Endodermal cell (in vitro differentiated cells): Measurements from ENCODE around the gene TMEM170B. TPM values are rescaled to one million over a fixed set of nuclear protein-coding genes. Genes with fewer than 3 reads are reported as not detected.

Experiments
- DNase-seq: peaks from one replicate; pipeline ENCODE4 v3.0.0-alpha.2; 2017
- H3K27ac ChIP-seq: 2 replicates; pipeline ENCODE4 v1.5.1; 2013; ENCODE audit warnings: mild to moderate bottlenecking, low read depth, low read length, moderate library complexity
- H3K27me3 ChIP-seq: 2 replicates; pipeline ENCODE4 v1.6.1; 2013; ENCODE audit warnings: mild to moderate bottlenecking, low read length, moderate library complexity; ENCODE audit not compliant: insufficient read depth, control insufficient read depth, poor library complexity, severe bottlenecking
- H3K36me3 ChIP-seq: 2 replicates; pipeline ENCODE4 v1.7.0; 2013; ENCODE audit warnings: mild to moderate bottlenecking, low read length, moderate library complexity; ENCODE audit not compliant: control insufficient read depth, insufficient read depth
- H3K4me1 ChIP-seq: one replicate; pipeline ENCODE4 v1.7.0; 2013; ENCODE audit warnings: low read length; ENCODE audit not compliant: control insufficient read depth, insufficient read depth
- H3K4me3 ChIP-seq: 2 replicates; pipeline ENCODE4 v1.5.1; 2013; ENCODE audit warnings: mild to moderate bottlenecking, low read length, moderate library complexity
- H3K9ac ChIP-seq: 2 replicates; pipeline ENCODE4 v1.6.1; 2013; ENCODE audit warnings: mild to moderate bottlenecking, low read length, moderate library complexity; ENCODE audit not compliant: poor library complexity, severe bottlenecking; ENCODE audit errors: extremely low read depth
- H3K9me3 ChIP-seq: 2 replicates; pipeline ENCODE4 v1.6.1; 2013; ENCODE audit warnings: mild to moderate bottlenecking, low read length, moderate library complexity; ENCODE audit not compliant: control insufficient read depth
- H3K27ac Mint-ChIP-seq: 2 replicates; pipeline ENCODE4 v1.8.0; 2020; ENCODE audit warnings: mixed read lengths
- H3K27me3 Mint-ChIP-seq: 2 replicates; pipeline ENCODE4 v1.8.0; 2021; ENCODE audit warnings: mild to moderate bottlenecking, mixed read lengths; ENCODE audit not compliant: insufficient read depth
- H3K36me3 Mint-ChIP-seq: 2 replicates; pipeline ENCODE4 v1.8.0; 2020; ENCODE audit warnings: low read depth, mixed read lengths
- H3K4me1 Mint-ChIP-seq: 2 replicates; pipeline ENCODE4 v1.8.0; 2020; ENCODE audit warnings: mixed read lengths
- H3K4me3 Mint-ChIP-seq: 2 replicates; pipeline ENCODE4 v1.8.0; 2020; ENCODE audit warnings: mild to moderate bottlenecking, moderate library complexity, mixed read lengths
- H3K9me3 Mint-ChIP-seq: 2 replicates; pipeline ENCODE4 v1.8.0; 2020; ENCODE audit warnings: mild to moderate bottlenecking, mixed read lengths
- WGBS, 2 experiments: methylation state at CpG; one replicate each; pipeline versions ENCODE4 v1.1.5 to v1.1.7; 2013; ENCODE audit warnings: missing lambda C conversion rate in 2 of 2, mixed read lengths in 1 of 2; ENCODE audit not compliant: insufficient coverage in 1 of 2, insufficient read length in 1 of 2; 5-methylcytosine and 5-hydroxymethylcytosine counted together
- long read RNA-seq, 4 experiments: library from polyadenylated mRNA in 2 of 4; library from RNA in 1 of 4; library from capped mRNA in 1 of 4; stranded (forward) in 3 of 4; unstranded in 1 of 4; transcript quantifications; one replicate each; pipeline ENCODE4 v2.0.0, GENCODE V29; 2020 to 2021; ENCODE audit warnings: inconsistent platforms in 1 of 4
- polyA plus RNA-seq, 2 experiments: library from polyadenylated mRNA; stranded (reverse); fragments of 50-300 nt; gene quantifications; one replicate each; pipeline ENCODE4 v1.2.3, GENCODE V29; 2013
- total RNA-seq, 2 donors: library from RNA; stranded (reverse); fragmentation: NEBNext Ultra II Directional in 1 of 2; extraction: Animal tissue kit (Norgen Biotek cat#: 25700) in 1 of 2; gene quantifications; 2 replicates in 1 of 2; 3 replicates in 1 of 2; pipeline ENCODE4 v1.2.1, GENCODE V29; 2021
- TF ChIP-seq, protein P1 (sequence below): fragments of 200-600 bp; sonication (generic); conservative IDR thresholded peaks from 2 replicates; pipeline ENCODE4 v1.5.0; 2021; ENCODE audit warnings: antibody characterized with exemption, mild to moderate bottlenecking

TMEM170B gene, protein sequence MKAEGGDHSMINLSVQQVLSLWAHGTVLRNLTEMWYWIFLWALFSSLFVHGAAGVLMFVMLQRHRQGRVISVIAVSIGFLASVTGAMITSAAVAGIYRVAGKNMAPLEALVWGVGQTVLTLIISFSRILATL
- total RNA-seq = 1 to 10 TPM; 2.3 to 5.3 TPM
- polyA plus RNA-seq (2013, experiment 1 of 2) = 14.2 TPM
- 16.5 TPM for polyA plus RNA-seq (2013, experiment 2 of 2)
- long read RNA-seq, experiment 1, full-length matches to known transcripts = 1 of 3 reads
- long read RNA-seq, experiment 1, partial matches to known transcripts = 0 of 3 reads
- long read RNA-seq, experiment 1, other reads (novel, unspliced or antisense) = 2 of 3 reads
- long read RNA-seq, experiment 2, full-length matches to known transcripts = 17 of 25 reads
- long read RNA-seq, experiment 2, partial matches to known transcripts = 0 of 25 reads
- long read RNA-seq, experiment 2, other reads (novel, unspliced or antisense) = 8 of 25 reads
- long read RNA-seq, experiment 3, partial matches to known transcripts = 0 of 1 reads
- long read RNA-seq, experiment 3, other reads (novel, unspliced or antisense) = 1 of 1 reads
- long read RNA-seq, experiment 4 = 0 reads

DNA sequence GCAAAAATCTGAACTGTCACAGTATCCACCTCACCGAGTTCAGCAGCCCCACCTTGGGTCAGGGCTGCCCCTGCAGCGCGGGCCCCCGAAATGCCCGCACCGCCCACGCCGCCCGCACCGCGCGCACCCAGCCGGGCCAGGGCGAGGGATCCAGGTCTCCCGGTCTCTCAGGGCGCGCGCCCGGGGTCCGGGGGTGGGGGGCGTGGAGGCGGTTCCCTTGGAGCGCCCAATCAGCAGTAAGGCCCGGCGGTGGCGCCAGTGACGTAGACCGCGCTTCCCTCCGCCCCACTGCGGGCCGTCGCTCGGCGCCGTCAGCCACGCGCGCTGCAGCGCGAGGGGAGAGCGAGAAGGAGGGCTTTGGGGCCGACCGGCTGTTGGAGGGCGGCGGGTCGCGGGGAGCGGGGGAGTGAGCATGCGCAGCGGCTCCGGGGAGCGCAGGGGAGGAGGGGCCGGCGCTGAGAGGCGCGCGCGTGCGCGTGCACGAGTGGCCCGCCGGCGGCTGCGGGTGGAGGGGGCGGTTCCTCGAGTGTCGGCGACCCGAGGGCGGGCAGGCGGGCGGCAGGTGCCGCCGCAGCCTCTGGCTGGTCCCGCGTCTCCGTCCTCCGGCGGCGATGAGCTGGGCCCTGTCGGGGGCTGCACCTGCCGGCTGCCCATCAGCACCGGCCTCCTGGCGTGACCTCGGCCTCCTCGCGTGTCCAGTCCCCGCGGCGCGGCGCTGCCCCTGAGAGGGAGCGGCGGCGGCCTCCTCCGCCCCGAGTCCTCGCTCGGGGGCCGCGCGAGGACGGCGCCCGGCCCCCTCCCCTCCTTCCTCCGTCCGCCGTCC, at the start of gene TMEM170B:
TMEM170B (plus strand) TSS at position 521 of the 823 bp plus-strand sequence. CDS start 529 bp downstream, outside the sequence.
- H3K9me3 Mint-ChIP-seq = no peaks in the 10 kb centered on the region
- H3K4me3 ChIP-seq = peak within 1 kb of the TSS; percentile 83
- H3K4me1 ChIP-seq = no peaks in the 10 kb centered on the region
- 0% methylated on average over 18 to 110 of the region's 110 CpGs for WGBS, 2 experiments
- H3K36me3 ChIP-seq = no peaks in the 10 kb centered on the region
- H3K27me3 Mint-ChIP-seq = peaks cover 62% of the 10 kb centered on the region
- H3K9me3 ChIP-seq = no peaks in the 10 kb centered on the region
- H3K27ac ChIP-seq = peak within 1 kb of the TSS; percentile 77
- peaks cover 41% of the 10 kb centered on the region for H3K27me3 ChIP-seq
- H3K4me1 Mint-ChIP-seq = peaks cover 15% of the 10 kb centered on the region
- no peak within 1 kb of the TSS for H3K27ac Mint-ChIP-seq
- H3K36me3 Mint-ChIP-seq = no peaks in the 10 kb centered on the region
- H3K4me3 Mint-ChIP-seq = peak within 1 kb of the TSS; percentile 64
- TF ChIP-seq, protein P1, sequence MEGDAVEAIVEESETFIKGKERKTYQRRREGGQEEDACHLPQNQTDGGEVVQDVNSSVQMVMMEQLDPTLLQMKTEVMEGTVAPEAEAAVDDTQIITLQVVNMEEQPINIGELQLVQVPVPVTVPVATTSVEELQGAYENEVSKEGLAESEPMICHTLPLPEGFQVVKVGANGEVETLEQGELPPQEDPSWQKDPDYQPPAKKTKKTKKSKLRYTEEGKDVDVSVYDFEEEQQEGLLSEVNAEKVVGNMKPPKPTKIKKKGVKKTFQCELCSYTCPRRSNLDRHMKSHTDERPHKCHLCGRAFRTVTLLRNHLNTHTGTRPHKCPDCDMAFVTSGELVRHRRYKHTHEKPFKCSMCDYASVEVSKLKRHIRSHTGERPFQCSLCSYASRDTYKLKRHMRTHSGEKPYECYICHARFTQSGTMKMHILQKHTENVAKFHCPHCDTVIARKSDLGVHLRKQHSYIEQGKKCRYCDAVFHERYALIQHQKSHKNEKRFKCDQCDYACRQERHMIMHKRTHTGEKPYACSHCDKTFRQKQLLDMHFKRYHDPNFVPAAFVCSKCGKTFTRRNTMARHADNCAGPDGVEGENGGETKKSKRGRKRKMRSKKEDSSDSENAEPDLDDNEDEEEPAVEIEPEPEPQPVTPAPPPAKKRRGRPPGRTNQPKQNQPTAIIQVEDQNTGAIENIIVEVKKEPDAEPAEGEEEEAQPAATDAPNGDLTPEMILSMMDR = no peak
- H3K9ac ChIP-seq = no peak within 1 kb of the TSS
- peak; percentile 95 for DNase-seq

DNA sequence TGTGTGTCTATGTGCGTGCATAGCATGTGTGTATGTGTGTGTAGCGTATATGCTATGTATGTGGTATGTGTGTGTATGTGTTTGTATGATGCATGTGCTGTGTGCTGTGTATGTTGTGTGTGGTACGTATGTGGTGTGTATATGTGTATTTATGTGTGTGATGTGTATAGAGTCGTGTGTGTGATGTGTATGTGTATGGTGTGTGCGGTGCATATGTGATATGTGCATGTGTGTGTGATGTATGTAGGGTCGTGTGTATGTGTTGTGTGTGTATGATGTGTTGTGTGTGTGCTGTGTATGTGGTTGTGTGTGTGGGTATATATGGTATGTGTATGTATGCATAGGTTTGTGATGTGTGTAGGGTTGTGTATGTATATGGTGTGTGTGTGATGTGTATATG, 46.6 kb upstream of the TMEM170B start:
- H3K9ac ChIP-seq = no peak overlapping the region
- no peaks in the 10 kb centered on the region for H3K36me3 ChIP-seq
- no peaks in the 10 kb centered on the region for H3K27me3 ChIP-seq
- no peaks in the 10 kb centered on the region for H3K9me3 ChIP-seq
- peaks cover 6% of the 10 kb centered on the region for H3K4me1 Mint-ChIP-seq
- no peaks in the 10 kb centered on the region for H3K36me3 Mint-ChIP-seq
- H3K27me3 Mint-ChIP-seq = no peaks in the 10 kb centered on the region
- TF ChIP-seq, protein P1 = no peak
- no peak overlapping the region for H3K4me3 ChIP-seq
- no peak overlapping the region for H3K4me3 Mint-ChIP-seq
- DNase-seq = no peak
- no peak overlapping the region for H3K27ac Mint-ChIP-seq
- H3K27ac ChIP-seq = no peak overlapping the region
- H3K9me3 Mint-ChIP-seq = no peaks in the 10 kb centered on the region
- 81 to 83% methylated on average over 2 to 6 of the region's 6 CpGs for WGBS, 2 experiments
- peaks cover 11% of the 10 kb centered on the region for H3K4me1 ChIP-seq

DNA sequence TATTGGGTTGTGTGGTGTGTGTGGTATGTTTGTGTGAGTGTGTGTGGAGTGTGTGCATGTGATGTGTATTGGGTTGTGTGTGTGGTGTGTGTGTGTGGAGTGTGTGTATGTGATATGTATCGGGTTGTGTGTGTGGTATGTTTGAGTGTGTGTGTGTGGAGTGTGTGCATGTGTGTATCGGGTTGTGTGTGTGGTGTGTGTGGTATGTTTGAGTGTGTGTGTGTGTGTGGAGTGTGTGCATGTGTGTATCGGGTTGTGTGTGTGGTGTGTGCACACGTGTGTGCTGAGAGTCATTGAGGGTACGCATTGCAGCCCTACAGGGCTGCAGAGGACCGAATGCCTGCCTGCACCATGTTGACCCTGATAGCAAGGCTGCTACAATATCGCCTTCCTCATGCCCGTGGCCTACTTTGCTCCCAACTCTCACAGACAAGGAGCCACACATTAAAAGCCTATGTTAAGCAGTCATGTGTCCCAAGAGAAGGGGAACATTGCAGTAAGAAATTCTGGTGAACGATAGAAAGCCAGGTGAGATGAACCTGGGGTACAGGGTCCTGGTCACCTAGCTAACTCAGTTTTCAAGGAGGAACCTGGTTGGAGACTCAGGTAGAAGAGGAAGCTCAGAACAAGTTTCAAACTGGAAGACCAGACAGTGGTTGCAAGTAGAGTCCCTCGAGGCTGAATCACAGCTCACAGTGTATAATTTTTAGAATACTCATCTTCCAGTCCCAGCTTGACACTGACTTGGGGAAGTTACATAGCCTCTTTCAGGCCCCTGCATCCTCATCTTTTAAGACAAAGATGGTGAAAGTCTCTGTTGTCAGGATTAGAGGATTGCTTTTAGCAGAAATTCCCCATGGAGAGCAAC, 45.7 kb upstream of the TMEM170B start:
- H3K27me3 Mint-ChIP-seq = no peaks in the 10 kb centered on the region
- H3K27ac Mint-ChIP-seq = no peak overlapping the region
- Histone ChIP-seq H3K27me3 (no peaks in the 10 kb centered on the region), H3K4me3 (no peak overlapping the region), H3K36me3 (no peaks in the 10 kb centered on the region), H3K4me1 (peaks cover 6% of the 10 kb centered on the region), H3K27ac (no peak overlapping the region), H3K9ac (no peak overlapping the region), H3K9me3 (no peaks in the 10 kb centered on the region)
- H3K9me3 Mint-ChIP-seq = no peaks in the 10 kb centered on the region
- DNase-seq = no peak
- H3K36me3 Mint-ChIP-seq = no peaks in the 10 kb centered on the region
- no peaks in the 10 kb centered on the region for H3K4me1 Mint-ChIP-seq
- H3K4me3 Mint-ChIP-seq = no peak overlapping the region
- WGBS, 2 experiments = 95 to 97% methylated on average over 5 to 10 of the region's 10 CpGs
- TF ChIP-seq, protein P1 = no peak
